Measurements from ENCODE around the gene FARP1. TPM values are rescaled to one million over a fixed set of nuclear protein-coding genes. Genes with fewer than 3 reads are reported as not detected.

FARP1 gene
- total and polyA plus RNA-seq, 2 of the 8 experiments (the other 6 are each of a cell fraction or from before 2014, with no cell fraction given), result 24.7 to 104 TPM

GRCh38 chr13:98339684-98340425 is 197.0 kb downstream of the FARP1 start:
- Histone ChIP-seq H4K91ac (replicated peaks; ENCODE audit: insufficient read length, low read length) (no peak overlapping the region), H3K36me3 (ENCODE audit: control insufficient read depth in 2 of 4, insufficient read depth in 4 of 4, low read length in 3 of 4) (no peaks in the 10 kb centered on the region), H3K14ac (ENCODE audit: insufficient read length) (no peak overlapping the region), H3K79me1 (ENCODE audit: low read depth, low read length) (no peaks in the 10 kb centered on the region), H3K23ac (ENCODE audit: insufficient read length) (no peak overlapping the region), H2BK120ac (replicated peaks; ENCODE audit: low read depth, low read length) (no peak overlapping the region), H3K4me3 (ENCODE audit: extremely low read depth in 1 of 4, insufficient read depth in 2 of 4, low read depth in 3 of 4, low read length in 4 of 4) (no peak overlapping the region), H2BK5ac (ENCODE audit: low read depth, low read length) (no peak overlapping the region), H4K8ac (ENCODE audit: extremely low read depth, insufficient read depth, low read length) (no peak overlapping the region), H3K23me2 (ENCODE audit: low read depth, low read length) (no peaks in the 10 kb centered on the region; the same call in 1 of the 2 replicates), H3K4ac (replicated peaks; ENCODE audit: insufficient read length, low read depth, low read length) (no peak overlapping the region), H3K56ac (replicated peaks; ENCODE audit: insufficient read length, low read depth, low read length) (no peak overlapping the region), H3K27me3 (replicated peaks in 1 of 4; ENCODE audit: control insufficient read depth in 3 of 4, extremely low read depth in 1 of 4, insufficient read depth in 3 of 4, low read length in 3 of 4) (no peaks in the 10 kb centered on the region), H3K9ac (replicated peaks in 1 of 4; ENCODE audit: extremely low read depth in 1 of 4, low read depth in 3 of 4, low read length in 3 of 4) (no peak overlapping the region), H3K79me2 (ENCODE audit: control insufficient read depth in 1 of 2, insufficient read depth in 2 of 2, low read length in 2 of 2) (peaks cover 3 to 8% of the 10 kb centered on the region in 2 experiments; a peak in 2 of 4 replicates), H3K18ac (ENCODE audit: extremely low read depth, low read length) (no peak overlapping the region), H3K4me1 (replicated peaks in 1 of 4; ENCODE audit: control insufficient read depth in 3 of 4, insufficient read depth in 4 of 4, low read length in 3 of 4) (peaks cover 0 to 8% (median 1%) of the 10 kb centered on the region in 4 experiments; a peak in 5 of 7 replicates), H2BK15ac (ENCODE audit: low read length) (no peak overlapping the region), H2AK5ac (ENCODE audit: low read depth, low read length) (no peak overlapping the region), H4K20me1 (replicated peaks in 1 of 2; ENCODE audit: control insufficient read depth in 1 of 2, insufficient read depth in 2 of 2, low read length in 2 of 2) (peaks cover 0 to 2% of the 10 kb centered on the region in 2 experiments), H4K5ac (ENCODE audit: insufficient read length, low read depth, low read length) (no peak overlapping the region), H3K9me3 (ENCODE audit: insufficient read depth in 2 of 2, low read depth in 1 of 2, low read length in 1 of 2) (0 out of 4 replicates have a peak, but pooled peaks cover 2 to 4% of the 10 kb centered on the region in 2 experiments), H2AFZ (ENCODE audit: low read length) (no peak overlapping the region), H2BK20ac (ENCODE audit: low read length) (no peak overlapping the region), H2BK12ac (ENCODE audit: low read depth, low read length) (no peak overlapping the region), H3K27ac (ENCODE audit: low read depth, low read length) (no peak overlapping the region), H3K4me2 (ENCODE audit: insufficient read depth in 1 of 2, low read depth in 2 of 2, low read length in 2 of 2) (no peak overlapping the region)
- no peak for FAIRE-seq
- no peak for DNase-seq (ENCODE audit: low read depth in 1 of 2, low spot score in 2 of 2)
- TF ChIP-seq CTBP2 (IDR thresholded peaks at IDR 0.05; ENCODE audit: borderline replicate concordance, insufficient read depth, insufficient read length, low read length) (no peak), CHD2 (IDR thresholded peaks at IDR 0.05; ENCODE audit: low read length) (no peak), EZH2 (IDR thresholded peaks at IDR 0.05; ENCODE audit: low read depth, low read length, severe bottlenecking) (no peak), SIN3A (conservative IDR thresholded peaks at IDR 0.05 in 1 of 2, IDR thresholded peaks at IDR 0.05 in 1 of 2; ENCODE audit: low read depth in 1 of 2, low read length in 2 of 2) (no peak), TEAD4 (IDR thresholded peaks at IDR 0.05; ENCODE audit: low read depth, low read length) (no peak), FOSL1 (IDR thresholded peaks at IDR 0.05; ENCODE audit: insufficient read depth, low read depth, low read length) (no peak), TAF7 (optimal IDR thresholded peaks at IDR 0.05; ENCODE audit: borderline replicate concordance, low read depth, low read length) (no peak)
- ChIA-PET CTCF (ENCODE audit: partially characterized antibody) (interaction anchor here (0.7 to 2.6 kb wide), 3 partner anchors 9 to 313 kb away, joined by 3 to 13 read pairs (median 3); no protein-coding TSS in a partner anchor), POLR2A (ENCODE audit: partially characterized antibody) (interaction anchor here (0.7 to 1.0 kb wide), 2 partner anchors 9 to 31 kb away, joined by 3 to 4 read pairs; no protein-coding TSS in a partner anchor)
- 95% methylated on average over 8 of the region's 8 CpGs; no CpG with 5 or more reads in 1 of the 2 experiments for WGBS, 2 experiments (ENCODE audit: extremely low coverage in 1 of 2, insufficient coverage in 1 of 2, insufficient read length in 1 of 2, insufficient replicate concordance in 2 of 2, low coverage in 1 of 2, low lambda C conversion rate in 2 of 2, missing lambda C conversion rate in 1 of 2)

Data from H1 (cell line).